GM18498 (cell line): ENCODE data around the gene PHACTR1.

Experiments used
- ATAC-seq: cut with Tn5 transposase; IDR thresholded peaks from one replicate; pipeline ENCODE4 v1.9.1; 2021; ENCODE audit warnings: mild to moderate bottlenecking, moderate library complexity; ENCODE audit not compliant: unreplicated experiment

The PHACTR1 gene

DNA sequence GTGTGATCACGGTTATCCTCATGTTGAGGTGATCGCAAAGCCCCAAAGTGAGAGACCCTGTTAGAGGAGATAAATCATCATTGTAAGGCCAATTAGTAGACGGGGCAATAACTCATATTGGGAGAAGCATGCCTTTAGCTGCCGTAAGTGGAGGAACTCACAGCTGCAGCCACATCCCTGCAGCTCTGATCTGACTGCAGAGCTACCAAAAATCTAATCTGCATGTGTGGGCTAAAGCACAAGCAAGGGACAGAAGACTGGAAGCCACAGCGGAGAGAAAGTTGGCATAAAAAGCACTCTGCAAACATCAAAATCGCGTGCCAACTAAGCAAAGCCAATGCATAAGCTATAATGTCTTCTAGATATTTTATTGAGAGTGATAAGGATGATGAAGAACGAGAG lies 532.0 kb downstream of the PHACTR1 start:
- ATAC-seq = no peak

DNA sequence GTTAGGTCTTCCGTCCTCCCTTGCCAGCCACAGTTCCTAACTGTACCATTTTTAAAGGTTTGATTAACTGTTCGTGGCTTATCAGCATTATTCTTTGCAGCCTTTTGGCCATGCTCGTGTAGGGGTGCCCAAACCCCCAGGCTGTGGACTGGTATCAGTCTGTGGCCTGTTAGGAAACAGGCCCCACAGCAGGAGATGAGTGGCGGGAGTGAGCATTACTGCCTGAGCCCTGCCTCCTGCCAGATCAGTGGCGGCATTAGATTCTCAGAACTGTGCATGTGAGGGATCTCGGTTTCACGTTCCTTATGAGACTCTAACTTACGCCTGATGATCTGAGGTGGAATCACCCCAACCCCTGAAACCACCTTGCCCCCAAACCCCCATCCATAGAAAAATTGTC lies 532.4 kb downstream of the PHACTR1 start:
- ATAC-seq = no peak

DNA sequence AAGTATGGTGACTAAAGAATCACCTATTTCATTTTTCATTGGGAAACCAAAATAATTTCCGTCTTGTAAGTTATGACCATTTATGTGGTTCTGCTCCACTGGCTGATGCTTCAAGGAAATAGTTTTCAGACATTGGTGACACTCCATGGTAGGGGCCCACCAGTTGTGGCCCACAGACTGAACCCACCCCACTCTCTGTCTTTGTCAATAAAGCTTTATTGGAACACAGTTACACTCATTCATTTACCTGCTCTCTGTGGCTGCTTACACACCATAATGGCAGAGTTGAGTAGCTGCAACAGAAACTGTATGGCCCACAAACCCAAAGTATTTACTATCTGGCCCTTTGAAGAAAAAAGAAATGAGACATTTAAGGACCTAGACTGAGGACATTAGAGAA lies 533.2 kb downstream of the PHACTR1 start:
- ATAC-seq = no peak

DNA sequence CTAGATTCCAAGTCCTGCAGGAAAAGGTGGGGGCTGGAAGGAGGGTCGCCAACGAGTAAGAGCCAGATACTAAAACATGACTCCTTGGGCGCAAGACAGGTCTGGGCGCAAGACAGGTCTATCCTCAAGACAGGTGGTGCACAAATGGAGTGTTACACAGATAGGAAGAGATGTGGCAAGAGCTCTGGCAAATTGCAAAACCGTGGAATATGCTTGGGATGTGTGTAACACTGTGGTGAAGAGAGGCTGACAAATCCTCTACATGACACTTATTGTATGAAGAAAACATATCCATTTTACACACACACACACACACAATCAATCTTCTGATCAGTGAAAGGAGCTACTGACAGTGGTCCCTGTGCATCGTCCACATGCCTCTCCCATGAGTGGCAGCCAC lies 534.1 kb downstream of the PHACTR1 start:
- ATAC-seq = no peak

DNA sequence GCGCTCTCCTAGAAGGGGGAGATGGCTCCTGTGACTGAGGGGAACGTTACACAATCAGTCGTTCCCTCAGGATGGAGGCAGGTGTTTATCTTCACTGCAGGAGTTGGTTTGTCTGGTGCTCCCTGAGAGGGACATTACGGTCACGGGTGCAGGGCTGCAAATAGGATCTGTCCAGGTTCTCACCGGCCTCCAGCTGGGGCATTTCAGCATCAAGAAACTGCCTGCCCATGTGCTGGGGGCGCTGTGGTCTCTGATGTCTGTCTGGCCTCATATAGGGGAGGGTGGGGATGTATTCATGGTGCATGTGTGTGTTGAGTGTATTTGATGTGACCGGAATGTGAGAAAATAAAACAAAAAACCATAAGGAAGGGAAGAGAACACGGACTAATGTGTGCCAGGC lies 534.7 kb downstream of the PHACTR1 start:
- no peak for ATAC-seq

DNA sequence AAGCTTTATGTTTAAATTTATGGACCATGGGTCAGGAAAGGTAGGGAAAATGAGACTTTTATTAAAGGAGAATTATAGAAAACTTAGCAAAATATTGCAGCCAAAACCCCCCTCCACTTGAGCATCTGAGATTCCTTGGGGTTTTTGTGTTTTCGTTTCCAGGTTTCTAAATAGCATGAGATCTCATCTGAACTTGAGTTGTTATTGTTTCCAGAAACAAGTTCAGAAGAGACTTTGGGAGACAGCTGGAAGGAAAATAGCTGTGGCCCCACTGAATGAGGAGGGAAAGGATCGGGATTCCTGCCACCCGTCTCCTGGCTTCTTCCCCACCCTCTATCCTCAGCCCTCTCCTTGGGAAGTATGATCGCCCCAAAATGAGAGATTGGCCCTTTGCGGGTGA lies 536.2 kb downstream of the PHACTR1 start:
- ATAC-seq = no peak

DNA sequence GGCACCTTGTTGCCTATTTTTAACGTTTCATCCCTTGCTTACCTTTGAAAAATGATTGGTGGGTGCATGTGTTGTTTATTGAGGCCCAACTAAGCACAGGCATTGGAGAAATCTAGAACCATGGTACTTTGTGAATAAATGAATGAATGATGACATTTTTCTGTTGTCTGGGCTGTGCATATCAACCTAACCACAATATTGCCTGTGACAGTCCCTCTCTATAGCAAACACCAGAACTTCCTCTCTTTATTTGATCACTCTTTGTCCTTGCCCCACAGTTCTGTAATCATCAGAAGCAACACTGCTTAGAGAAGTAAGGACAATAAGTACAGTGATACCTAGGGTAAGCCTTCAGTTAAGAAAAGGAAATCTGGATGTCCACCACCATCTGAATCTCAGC lies 536.7 kb downstream of the PHACTR1 start:
- ATAC-seq = no peak

DNA sequence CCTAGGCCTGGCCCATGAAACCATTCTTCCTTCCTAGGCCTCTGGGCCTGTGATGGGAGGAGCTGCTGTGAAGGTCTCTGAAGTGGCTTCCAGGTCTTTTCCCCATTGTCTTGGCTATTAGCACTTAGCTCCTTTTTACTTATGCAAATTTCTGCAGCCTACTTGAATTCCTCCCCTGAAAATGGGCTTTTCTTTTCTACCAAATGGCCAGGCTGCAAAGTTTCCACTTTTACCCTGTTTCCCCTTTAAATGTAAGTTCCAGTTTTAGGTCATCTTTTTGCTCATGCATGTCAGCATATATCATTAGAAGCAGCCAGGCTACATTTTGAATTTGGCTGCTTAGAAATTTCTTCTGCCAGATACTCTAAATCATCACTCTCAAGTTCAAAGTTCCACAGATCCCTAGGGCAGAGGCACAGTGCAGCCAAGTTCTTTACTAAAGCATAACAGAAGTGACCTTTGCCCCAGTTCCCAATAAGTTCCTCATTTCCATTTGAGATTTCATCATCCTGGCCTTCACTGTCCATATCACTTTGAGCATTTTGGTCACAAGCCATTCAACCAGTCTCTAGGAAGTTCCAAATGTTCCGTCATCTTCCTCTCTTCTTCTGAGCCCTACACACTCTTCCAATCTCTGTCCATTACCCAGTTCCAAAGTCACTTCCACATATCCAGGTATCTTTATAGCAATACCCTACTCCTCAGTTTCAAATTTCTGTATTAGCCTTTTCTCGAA lies 539.9 kb downstream of the PHACTR1 start:
- ATAC-seq = no peak

DNA sequence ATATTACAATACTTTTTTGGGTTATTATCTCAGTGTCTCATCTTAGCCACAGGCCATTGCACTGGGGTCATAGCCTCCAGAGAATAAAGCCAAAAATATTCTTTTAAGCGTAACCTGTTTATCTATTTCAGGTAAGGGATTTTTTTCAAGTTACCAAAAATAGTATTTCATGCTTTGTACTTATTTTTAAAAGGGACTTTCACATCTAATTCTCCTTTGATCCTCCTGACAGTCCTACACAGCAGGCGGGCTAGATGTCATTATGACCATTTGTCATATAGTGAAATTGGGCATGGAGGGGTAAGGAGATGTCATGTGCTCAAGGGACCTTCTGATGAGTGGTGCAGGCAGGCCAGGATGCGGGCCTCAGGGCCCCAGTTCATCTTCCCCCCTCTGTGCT lies 542.8 kb downstream of the PHACTR1 start:
- ATAC-seq = peak; percentile 43

DNA sequence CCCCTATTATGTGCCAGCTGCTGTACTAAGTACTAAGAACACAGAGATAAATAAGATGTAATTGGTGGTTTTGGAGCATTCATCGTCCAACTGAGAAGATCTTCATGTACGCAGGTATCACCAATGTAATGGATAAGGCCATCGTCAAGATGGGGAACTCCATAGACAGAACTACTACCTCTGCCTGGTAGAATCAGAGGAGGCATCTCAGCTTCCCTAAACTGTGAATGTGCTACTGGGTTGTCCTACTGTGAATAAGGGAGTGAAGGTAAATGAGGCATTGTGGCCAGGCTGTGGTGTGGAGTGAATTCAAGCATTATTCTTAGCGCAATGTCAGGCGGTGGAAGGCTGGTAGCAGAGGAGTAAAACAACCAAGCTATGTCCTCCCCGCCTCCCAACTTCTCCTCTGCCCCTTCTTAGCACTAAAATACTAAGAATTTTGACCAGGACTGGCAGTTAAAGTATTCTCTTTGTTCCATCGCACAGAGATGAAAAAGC lies 543.6 kb downstream of the PHACTR1 start:
- ATAC-seq = no peak

DNA sequence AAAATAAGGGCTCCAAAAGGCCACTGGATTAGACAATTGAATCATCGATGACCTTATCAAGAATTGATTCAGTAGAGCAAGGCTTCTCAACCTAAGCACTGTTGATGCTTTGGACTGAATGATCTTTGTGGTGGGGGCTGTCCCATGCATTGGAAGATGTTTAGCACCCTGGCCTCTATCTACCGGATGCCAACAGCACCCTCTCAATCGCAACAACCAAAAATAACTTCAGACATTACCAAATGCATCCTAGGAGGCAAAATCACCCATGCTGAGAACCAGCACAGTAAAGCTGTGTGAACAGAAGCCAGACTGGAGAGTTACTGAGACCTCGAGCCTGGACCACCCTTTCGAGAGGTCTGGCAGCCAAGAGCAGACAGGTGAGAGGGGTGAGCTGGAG lies 544.3 kb downstream of the PHACTR1 start:
- ATAC-seq = peak; percentile 36

DNA sequence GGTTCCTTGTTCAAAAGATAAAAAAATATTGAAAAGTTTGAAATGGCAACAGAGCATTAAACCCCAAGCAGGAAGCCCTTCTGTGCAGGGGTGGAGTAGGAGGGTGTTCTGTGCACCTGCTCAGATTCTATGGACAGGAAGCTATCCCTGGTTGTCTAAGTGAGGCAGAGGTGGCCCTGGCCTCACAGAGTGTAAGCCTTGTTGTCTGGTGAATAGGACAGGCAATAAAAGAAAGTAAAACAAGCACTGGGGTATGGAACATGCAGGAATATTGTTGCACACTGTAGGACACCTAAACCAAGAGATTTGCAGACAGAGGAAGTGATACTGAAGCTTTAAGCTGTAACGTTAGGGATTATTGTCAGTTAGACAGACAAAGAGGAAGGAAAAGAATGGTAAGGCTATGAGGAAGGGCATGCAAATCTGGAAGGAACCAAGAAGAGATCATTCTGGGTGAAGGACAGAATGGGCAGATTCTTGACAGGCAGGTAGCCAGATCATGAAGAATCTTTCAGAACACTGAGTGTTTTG lies 545.0 kb downstream of the PHACTR1 start:
- peak; percentile 66 for ATAC-seq

DNA sequence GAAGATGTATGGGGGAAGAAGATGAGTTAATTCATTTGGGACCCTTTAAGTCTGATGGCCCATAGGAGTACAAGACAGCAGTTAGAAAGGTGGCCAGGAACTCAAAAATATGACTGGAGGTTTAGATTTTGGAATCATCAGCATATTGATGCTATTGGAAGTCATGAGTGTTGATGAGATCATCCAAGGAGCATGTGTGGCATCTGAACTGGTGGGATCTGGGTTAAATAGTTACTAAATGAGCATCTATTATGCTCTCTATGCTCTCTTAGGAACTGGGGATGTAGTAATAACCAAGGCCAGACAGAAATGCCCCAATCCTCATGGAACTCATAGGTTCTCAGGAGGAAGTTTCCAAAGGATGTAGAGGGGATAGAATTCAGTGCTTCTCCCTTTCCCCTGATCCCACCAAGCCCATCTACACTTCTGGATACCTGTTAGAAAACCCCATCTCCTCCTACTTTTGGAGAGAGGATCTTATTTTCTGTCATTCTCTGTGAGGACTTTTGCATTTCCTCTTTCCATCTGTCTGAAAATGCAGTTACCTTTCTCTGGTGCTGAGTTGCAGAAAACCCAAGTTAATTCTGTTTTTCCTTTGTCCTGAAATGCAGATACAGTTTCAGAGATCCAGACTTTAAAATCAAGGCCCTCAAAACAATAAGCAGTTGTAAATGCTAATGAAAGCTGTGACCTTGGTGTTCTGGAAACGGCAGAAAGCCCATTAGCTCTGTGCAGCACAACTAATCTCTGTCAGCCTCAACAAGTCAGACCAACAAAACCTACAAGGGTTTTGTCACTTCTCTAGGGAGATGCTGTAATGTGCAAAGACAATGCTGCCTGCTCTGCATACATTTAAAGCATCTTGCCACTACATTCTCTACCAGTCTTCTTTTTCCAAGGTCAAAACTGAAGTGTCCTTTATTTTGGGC lies 546.0 kb downstream of the PHACTR1 start:
- ATAC-seq = no peak

DNA sequence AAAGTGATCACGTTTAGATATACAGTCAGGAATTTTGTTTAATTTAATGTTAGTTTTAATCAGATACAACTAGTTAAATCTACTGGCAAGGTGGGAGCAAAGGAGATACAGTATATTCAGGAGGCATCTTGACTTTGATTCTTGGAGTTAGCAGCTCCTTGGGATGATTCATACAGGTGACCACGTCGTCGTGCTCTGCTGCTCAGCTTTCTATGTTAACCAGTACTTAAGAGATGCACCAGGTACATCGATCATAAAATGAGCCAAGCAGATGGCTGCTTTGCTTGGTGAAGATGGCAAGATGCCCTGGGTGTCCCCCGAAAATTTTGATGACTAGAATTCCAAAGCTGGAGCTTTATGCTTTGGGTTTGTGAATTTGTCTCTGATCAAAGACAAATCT lies 547.1 kb downstream of the PHACTR1 start:
- no peak for ATAC-seq

DNA sequence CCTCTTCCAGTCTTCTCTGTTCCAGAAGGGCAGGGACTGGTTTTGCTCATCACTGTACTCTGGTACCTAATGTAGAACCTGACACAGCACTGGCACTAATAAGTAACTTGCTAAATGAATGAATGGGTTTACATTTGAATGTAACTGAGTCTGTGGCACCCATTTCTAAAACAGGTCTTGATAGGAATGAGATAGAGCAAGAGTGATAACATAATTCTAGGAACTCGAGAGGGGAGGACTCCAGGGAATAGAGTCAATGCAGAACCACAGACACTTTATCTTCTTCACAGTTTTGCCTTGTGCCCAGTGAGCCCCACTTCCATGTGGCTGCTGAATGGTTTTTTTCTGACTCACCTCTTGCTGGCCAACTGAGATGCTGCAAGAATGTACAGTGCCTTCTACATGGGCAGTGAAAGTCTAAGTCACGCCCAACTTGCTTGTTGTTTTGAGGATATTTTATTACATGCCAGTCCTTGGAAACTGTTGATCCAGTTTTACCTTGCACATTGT lies 550.6 kb downstream of the PHACTR1 start:
- no peak for ATAC-seq

DNA sequence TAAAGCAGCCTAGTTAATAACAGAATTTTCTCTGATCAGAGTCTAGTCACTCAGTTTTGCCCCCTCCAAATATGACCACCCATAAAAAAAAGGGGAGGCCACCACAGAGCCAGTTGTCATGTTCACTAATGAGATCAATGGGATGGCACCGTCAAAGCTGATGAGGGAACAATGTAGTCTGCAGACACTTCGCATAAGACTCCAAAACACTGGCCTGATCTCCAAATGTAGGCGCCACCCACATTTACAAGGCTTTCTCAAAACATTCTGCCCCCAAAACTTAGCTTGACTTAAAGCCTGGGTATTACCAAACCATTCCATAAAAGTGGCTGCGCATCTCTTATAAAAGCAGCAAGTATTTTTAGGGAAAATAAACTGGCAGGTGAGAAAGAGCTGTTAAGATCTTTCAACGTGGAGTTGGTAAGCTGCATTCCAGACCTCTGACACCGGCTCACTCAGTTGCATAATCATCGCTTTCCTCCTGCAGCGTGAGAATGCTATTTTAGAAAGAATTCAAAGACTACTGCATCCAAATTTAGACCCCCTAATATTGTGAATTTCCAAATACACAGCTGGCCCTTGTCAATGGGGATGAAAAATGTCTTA lies 552.4 kb downstream of the PHACTR1 start:
- ATAC-seq = no peak

DNA sequence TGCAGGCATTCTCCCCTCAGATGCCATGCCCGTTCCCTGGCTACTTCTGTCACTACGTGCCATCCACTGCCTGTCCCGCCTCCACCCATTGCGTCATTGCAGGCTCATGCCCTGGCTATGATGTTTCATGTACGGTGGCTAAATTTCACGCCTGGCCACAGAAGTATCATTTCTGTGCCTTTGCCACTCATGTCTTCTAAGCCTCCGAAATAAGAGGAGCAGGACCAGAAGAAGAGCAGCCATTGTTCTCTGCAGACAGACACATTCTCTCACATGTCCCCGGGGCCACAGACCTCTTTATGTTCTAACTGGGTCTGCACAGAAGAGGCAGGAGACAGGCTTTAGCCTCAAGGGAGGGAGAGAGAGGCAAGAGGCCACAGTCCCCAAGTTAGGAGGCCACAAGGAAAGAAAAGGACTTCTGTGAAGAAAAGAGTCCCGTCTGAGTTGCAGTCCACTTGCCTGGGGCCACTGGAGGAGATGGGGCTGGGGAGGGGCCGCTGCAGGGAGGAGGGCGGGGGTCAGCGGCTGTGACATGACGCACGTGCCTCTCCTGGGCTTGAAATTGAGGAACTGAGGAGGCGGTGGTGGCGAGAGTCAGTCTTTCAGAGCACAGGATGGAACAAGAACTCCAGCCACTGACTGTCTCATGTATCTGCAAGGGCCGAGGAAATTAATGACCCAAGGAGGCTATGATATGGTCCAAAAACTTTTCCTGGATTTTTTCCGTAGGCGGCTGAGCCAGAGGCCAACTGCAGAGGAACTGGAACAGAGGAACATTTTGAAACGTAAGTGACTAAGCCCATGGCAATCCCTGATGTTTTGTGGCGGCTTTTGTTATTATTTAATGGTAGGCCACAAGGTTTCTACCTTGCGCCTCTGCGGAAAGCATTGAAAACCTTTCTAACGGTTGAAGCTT lies 555.8 kb downstream of the PHACTR1 start:
- peak; percentile 62 for ATAC-seq

DNA sequence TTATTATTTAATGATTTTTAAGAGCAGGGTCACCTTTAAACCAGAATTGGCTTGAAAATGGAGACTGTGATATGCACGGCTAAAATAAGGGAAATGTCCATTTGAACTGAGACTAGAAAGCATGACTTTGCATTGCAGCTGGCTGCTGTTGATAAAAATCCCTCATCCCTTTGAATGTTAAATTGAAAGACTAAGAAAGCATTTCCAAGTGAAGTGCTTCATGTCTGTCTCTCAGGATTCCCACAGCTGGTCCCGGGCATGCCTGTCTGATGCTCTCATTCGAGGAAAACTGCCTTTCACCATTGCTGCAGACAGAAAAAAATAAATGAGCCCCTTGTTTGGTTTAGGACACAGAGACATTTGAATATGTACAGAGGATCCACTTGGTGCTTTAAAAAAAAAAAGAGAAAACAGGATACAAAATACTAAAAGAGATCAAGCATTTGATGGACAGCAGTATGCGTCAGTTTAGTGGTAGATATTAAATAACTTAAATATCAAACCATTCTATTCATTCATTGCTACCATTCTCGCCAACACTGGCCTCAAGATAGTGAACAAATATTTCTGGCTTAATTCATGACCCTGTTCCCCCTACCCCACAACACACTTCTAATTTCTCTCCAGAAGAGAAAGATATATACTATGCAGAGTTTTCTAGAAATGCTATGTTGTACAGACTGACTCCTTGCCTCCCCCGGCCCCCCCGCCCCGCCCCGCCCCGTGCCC lies 556.8 kb downstream of the PHACTR1 start:
- ATAC-seq = no peak

DNA sequence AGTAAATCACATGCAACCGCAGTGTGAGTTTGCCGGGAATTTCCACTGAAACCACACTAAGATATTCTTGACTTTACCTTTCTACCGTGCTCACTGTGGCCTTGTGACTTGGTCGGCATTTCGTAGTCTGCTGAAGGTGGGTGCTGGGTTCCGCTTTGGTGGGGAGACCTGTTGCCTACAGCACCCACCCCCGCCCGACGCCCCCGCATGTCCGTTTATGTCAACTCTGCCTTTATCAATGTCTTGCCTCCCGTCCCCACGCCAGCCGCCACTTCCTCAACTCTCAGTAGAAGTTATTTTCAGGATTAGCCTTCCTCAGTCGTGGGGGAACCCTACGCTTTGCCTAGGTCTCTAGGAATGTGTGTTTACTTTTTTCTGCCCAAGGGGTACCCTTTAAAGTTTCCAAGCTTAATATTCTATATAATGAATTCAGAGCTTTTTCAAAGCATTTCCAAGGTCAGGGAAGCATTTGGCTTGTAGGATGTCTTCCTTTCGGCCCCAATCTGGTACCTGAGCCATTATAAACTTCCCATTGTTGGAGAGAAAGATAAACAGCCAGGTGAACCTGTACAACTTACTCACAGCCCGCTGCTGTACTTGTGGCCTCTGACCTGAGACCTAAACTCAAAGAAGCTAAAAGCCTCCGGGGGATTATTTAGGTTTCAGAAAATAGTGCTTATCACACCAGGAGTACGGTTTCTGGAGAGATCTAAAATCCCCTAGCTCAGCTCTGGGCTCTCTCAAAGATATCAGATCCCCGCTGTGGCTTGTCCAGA lies 557.6 kb downstream of the PHACTR1 start:
- peak; percentile 52 for ATAC-seq
